ENCODE measurements around the gene CARM1.
"Not testable (repeated sequence)": the region's sequence is repeated elsewhere in the genome, so short reads cannot be mapped to it uniquely, and the experiment has no call there.

Gene CARM1

DNA sequence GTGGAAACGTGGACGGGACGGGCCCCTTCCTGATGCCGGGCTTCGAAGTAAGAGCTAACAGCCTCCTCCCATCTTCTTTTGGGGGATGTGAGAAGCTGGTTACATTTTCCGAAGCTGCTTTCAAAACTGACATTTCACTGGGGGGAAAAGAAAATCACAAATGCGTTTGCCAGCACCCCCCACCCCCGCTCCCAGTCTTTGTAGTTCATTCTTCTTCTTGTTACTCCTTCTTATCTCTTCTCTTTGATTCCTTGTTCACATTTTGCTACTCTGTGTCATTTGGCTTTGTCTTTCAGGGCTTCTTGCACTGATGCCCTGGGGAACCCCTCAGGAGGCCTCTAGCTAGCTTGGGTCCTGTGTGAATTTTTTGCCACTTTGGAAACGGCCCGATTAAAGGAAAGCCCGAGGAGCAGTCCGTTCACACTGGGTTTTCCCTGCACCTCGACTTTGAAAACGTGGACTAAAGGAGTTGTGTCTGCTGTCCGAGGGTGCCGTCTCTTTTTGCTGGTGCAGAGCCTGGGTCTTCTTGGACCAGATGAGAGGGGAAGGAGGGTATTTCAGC lies 1.3 kb downstream of the CARM1 start:
- DNase-seq (ENCODE audit: low read depth in 2 of 2), result no peak

DNA sequence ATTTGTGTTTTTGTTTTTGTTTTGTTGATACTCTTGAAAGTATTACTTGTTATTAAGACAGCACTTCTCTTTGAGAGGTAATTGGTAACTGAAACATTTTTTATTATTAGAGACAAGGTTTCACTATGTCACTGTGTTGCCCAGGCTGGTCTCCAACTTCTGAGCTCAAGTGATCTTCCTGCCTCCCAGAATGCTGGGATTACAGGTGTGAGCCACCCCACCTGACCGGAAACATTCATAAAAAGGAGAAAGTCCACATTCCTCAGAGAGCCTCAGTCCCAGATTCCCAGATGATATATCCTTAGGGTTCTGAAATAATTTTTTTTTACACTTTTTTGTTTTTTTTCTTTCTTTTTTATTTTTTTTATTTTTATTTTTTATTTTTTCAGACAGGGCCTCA lies 2.7 kb downstream of the CARM1 start:
- no peak for DNase-seq (ENCODE audit: low read depth in 2 of 2)

DNA sequence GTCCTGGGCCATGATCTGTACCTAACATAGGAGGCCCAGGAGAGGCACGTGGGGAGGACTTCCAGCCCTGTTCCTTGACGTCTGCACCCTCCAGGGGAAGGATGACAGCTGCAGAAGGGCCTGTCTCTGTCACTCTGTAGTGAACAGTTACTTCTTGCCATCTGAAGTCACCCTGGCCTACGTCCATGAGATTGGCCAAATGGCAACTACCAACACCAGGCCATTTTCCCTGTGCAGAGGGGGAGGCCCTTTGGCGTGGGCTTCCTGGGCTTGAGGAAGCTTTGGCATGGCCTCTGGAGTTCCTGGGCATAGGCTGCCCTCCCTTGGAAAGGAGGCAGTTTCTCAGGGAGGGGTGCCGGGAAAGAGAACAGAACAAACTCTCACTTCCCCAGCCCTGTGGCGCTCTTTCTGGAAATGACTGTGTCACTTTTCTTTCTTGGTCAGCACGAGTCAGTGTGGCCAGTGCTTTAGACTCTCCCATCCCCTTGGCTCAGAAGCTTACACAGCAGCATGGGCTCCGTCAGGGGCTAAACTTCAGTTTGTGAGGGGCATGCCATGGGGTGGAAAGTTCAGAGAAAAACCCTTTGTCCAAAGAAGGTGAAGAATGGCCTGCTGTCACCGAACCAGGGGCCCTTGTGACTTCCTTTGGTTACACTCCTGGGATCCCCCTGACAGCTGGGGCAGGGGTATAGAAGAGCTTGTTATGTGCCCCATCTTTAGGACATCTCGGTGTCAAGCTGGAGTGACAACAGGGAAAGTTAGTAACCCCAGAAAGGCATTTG lies 5.3 kb downstream of the CARM1 start:
- DNase-seq (ENCODE audit: low read depth in 2 of 2), result no peak

DNA sequence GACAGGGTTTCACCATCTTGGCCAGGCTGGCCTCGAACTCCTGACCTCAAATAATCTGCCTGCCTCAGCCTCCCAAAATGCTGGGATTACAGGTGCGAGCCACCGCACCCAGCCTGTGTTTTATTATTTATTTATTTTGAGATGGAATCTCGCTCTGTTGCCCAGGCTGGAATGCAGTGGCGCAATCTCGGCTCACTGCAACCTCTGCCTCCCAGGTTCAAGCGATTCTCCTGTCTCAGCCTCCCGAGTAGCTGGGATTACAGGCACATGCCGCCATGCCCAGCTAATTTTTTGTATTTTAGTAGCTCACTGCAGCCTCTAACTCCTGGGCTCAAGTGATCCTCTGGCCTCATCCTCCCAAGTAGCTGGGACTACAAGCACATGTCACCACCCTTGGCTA lies 6.3 kb downstream of the CARM1 start:
- DNase-seq (ENCODE audit: low read depth in 2 of 2), result not testable (repeated sequence)

DNA sequence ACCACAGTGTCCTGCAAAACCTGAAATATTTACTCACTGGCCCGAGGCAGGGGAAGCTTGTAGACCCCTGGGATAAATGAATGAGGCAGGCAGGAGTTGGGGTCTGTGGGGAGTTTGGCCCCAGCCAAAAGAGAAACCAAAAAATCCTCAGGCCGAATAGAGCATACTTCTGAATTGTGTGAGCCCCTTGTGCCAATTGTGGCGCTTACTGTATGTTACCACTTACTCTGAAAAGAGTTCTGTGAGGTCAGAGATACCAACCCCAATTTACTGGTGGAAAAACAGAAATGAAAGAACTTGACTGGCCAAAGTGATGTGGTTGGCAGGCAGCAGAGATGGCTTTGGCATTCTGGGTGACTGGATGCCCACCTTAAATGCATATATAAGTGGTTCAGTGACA lies 6.9 kb downstream of the CARM1 start:
- no peak for DNase-seq (ENCODE audit: low read depth in 2 of 2)

DNA sequence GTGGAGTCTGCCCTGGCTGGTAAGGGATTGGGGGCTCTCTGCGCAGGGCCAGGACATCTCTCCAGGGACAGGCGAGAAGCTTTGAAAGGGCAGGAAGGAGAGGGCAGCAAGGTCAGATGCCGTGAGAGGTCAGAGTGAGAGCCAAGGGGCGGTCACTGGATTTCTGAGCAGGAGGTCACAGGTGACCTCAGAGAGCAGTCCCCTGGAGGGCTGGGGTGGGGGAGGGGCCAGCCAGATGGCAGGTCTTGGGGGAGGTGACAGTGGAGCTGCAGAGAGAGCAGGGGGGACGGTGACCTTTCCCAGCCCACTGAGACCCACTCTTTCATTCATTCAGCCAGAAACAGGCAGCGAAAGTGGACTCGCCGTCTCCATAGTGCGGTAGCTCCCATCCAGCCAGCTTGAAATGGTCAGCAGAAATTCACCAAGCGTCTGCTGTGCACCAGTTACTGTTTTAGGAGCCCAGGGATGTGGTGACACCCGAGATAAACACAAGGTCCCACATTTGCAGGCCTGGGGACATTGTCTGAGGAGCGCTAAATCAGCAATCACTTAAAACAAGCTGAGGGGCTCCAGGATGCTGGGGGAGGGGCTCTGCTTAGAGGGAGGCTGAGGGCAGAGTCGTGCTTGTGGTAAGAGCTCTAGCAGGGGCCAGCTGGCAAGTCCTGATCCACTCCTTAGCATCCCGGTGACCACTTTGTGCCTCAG lies 10.2 kb downstream of the CARM1 start:
- no peak for DNase-seq (ENCODE audit: low read depth in 2 of 2)

DNA sequence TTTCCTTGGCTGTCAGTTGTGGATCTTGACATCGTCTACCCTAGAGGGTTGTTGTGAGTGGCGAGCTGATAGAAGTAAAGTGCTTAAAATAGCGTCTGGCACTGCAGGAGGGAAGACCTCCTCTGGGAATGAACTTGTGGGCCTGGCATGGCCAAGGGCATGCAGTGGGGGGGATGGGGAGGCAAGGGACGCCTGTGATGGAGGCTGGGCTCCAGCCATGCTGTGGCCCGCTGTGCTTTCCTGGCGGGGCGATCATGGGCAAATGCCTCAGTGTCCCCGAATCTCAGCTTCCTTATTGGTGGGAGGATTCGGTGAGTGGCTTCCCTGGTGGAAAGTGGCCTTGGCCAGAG lies 10.7 kb downstream of the CARM1 start:
- no peak for DNase-seq (ENCODE audit: low read depth in 2 of 2)

DNA sequence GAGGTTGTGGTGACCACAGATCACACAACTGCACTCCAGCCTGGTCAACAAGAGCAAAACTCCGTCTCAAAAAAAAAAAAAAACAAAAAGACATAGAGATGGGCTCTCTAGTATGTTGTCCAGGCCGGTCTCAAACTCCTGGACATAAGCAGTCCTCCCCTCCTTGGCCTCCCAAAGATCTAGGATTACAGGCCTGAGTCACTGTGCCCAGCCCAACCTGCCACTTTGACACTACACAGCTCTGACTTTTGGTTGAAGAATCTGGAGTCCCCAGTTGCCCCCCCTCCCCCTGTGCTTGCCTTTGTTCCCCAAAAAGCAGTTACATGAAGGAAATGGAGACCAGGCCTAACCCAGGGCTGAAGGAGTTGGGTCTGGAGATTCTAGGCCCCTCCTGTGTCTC lies 12.9 kb downstream of the CARM1 start:
- no peak for DNase-seq (ENCODE audit: low read depth in 2 of 2)

DNA sequence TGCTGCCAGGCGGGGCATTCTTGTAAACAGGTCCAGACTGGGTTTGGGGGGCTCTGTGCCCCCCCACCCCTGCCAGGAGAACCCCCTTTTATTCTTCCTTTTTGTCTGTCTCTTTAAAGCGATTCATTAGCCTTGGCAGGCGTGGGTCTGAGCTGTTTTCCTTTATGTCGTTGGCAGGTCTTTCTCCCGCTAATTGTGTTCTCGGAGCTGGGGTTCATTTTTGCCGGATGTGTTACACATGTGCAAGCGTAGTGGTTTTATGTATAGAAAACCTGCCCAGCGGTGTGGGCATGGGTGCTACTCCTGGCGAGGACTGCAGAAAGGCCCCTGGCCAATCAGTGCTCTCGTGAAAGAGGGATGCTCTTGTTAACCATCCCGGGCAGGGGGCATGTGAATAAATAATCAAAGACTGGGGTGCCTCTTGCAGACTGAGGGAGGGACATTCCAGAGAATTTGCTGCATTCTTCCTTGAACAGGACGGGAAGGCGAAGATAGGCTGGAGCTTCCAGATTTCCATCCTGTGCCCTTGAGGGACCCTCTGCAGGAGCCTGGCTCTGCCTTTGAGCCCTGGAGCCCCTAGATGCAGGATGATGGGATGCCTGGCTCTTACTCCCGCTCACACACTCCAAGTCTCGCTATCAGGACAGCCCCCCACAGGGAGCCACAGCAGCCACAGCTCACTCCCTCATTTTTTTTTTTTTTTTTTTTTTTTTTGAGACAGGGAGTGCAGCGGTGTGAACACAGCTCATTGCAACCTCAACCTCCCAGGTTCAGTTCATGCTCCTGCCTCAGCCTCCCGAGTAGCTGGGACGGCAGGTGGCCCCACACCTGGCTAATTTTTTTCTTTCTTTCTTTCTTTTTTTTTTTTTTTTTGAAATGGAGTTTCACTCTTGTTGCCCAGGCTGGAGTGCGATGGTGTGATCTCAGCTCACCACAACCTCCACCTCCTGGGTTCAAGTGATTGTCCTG lies 14.1 kb downstream of the CARM1 start:
- no peak for DNase-seq (ENCODE audit: low read depth in 2 of 2)

DNA sequence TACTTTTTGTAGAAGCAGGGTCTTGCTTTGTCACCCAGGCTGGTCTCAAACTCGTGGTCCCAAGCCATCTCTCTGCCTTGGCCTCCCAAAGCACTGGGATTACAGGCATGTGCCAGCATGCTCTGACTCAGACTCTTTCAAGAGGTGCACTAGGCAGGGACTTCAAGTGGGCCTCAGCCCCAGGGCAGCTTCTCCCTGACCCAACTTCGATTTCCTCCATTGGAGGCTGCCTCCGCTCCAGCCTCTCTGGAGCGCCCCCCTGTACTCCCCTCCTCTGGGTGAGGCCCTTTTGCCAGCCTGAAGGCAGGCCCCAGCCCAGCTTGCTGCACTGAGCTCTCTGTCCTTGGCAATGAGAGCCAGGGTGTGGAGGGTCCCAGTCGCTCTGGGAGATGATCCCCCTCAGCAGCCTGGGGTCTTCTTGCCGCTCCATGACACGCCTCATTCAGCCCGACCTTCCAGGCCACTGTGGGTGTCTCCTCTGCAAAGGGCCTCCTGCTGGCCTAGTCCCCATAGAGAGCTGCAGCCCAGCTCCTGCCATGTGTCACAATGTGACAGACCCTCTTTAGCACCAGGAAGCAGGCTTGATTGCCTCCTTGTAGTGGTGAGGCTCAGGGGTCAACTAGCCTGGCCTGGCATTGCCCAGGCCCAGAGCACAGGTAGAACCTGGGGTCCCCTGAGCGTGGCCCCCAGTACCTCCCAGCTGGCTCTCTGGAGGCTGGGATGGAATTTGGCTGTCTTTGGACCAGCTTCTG lies 16.4 kb downstream of the CARM1 start:
- DNase-seq (ENCODE audit: low read depth in 2 of 2), result no peak

DNA sequence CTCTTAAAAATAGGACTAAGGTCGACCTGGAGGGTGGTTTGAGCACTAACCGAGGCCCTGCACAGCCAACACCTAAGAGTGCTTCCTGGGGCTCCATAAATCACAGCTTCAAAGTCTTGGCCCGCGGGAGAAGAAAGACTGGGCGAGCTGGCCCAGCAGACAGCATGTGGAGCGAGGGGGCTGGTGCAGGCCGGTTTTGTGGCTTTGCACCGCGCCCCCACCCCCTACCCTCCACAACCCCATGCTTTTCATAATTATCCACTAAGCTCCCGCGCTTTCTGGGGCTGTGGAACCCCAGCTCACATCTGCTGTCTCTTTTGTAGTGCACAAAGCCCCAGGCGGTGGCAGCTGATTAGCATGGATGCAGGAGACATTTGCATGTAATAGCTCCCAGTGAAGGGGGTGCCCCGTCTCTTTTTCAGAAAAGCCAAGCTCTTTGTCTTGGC lies 17.1 kb downstream of the CARM1 start:
- no peak for DNase-seq (ENCODE audit: low read depth in 2 of 2)

DNA sequence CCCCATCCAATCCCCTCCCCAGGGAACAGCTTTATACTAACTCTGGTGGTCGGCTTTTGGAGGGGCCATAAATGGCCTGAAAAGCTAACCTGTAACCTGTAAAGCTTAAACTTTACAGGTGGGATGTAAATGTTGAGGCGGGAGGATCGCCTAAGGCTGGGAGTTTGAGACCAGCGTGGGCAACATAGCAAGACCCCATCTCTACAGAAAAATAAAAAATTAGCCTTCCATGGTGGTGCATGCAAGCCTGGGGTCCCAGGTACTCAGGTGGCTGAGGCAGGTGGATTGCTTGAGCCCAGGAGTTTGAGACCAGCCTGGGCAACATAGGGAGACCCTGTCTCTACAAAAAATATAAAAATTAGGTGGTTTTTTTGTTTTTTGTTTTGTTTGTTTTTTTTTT lies 18.5 kb downstream of the CARM1 start:
- no peak for DNase-seq (ENCODE audit: low read depth in 2 of 2)

DNA sequence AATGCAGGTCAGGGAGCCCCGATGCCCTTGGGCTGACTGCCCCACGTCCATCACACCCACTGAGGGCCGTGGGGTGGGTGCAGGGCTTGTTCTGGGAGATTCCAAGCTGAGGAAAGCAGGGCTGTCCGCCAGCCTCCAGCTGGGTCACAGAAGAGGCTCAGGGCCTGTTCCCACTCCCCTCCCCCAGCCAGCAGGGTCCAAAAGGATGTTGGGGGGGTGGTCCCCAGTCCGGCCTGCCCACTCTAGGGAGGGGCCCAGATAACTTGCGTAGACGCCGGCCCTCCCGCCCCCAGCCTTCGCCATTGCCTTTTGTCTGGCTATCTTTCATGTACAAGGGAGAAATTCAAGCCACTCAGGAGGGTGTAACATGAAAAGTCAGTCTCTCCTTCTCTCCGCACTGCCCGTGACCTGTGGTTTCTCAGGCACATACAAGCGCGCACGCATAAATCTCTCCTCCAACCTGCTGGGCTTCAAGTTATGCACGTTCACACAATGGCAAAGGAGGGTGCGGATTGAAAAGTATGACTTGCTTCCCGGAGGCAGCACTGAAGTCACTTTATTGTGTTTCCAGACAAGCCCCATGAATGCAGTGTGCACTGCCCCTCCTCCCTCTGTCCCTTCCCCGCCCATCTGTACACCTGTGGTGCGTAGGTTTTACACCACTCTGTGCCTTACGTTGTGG lies 20.2 kb downstream of the CARM1 start:
- DNase-seq (ENCODE audit: low read depth in 2 of 2), result no peak

DNA sequence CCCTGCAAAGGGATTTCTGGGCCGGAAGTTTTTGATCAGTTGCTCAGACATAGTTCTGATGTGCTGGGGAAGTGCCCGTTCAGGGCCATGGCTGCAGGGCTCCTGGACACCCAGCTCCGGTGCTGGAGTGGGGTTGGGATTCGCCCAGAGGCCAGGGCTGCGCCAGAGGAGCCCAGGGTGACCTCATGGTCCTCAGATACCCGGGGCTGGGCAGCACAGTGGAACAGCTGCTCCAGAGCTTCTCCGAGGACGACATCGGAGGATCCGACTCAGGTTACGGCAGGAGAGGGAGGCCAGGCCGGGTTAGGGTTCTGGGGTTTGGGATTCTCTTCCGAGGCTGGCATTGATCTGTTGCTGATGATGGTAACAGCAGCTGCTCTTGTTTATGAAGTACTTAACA lies 20.9 kb downstream of the CARM1 start:
- no peak for DNase-seq (ENCODE audit: low read depth in 2 of 2)

DNA sequence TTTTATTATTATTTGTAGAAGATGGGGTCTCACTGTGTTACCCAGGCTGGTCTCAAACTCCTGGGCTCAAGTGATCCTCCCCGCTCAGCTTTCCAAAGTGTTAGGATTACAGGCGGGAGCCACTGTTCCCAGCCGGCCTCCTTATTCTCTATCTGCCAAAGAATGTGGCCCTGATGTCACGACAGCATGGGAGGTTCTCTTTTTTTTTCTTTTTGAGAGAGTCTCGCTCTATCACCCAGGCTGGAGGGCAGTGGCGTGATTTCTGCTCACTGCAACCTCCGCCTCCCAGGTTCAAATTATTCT lies 23.5 kb downstream of the CARM1 start:
- DNase-seq (ENCODE audit: low read depth in 2 of 2), result no peak

DNA sequence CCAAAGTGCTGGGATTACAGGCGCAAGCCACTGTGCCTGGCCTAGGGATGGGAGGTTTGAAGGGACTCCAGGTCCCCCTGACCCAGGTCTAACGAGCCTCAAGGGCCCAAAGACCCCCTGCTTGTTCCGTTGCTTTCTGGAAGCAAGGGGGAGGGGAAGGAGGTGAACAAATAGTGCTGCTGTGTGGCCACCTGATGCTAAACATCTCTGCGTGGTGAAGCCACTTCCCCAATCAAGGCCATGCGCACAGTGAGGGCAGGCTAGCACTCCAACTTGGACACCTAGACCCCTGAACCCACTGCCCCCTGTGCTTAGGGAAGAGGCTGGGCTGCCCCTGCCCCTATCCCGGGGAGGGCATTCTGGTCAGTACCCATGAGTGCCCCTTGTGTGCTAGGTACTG lies 24.0 kb downstream of the CARM1 start:
- DNase-seq (ENCODE audit: low read depth in 2 of 2), result no peak

DNA sequence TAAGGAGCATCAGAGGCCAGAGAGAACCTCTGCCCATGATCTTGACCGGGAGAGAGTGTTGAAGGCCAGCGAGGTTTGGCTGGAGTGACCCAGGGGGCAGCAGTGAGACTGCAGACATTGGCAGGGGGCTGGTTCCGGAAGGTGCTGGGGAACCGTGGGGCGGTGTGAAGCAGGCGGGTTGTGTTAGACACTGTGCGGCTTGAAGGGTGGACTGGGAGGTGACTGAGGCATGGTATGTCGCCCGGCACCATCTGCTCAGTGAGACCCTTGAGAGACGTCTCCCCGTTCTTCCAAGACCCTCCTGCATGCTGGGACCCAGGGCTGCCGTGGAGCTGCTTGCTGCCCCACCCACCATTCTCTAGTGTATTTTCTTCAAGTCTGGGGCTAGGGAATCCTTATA lies 24.6 kb downstream of the CARM1 start:
- no peak for DNase-seq (ENCODE audit: low read depth in 2 of 2)

DNA sequence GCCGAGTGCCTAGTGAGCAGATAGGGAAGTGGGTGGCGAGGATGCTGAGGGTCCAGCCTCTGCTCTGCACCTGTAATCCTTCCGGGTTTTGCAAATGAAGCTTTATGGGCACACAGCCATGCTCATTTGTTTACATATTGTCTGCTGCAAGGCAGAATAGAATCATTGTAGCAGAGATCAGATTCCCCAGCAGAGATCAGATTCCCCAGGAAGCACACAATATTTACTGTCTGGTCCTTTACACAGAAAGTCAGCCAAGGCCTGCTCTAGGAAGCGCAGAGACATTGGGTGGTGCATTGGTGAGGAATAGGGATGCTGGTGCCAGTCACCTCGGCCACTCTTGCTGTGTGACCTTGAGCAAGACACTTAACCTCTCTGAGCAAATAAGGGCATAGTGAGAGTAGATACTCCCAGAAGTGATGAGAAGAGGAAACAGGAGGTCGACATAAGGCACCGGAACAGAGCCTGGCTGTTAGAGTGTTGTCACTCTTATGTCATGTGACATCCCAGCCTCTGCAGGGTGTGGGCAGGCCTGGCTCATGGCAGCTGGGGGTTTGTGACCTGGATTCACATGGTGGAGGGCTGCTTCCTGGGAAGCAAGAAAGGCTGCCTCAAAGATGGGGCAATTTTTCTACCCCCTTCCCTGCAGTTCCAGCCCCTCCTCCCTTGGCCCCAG lies 25.6 kb downstream of the CARM1 start:
- no peak for DNase-seq (ENCODE audit: low read depth in 2 of 2)

DNA sequence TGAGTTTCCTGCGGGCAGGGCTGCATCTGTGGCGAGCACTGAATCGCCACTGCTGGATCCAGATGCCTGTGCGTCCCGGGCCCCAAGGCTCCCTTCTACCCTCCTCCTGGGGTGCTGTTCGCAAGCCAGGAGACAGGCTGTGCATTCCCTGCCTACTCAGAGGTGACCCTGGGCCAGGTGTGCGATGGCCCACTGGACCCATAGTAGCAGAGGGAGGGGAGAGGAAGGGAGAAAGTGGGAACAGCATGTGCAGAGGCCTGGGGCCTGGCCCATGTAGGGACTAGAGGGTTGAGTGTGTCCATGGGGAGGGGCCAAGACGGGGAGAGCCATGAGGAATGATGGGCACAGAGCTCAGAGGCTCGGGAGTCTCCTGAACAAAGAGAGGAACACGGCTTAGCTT lies 27.3 kb downstream of the CARM1 start:
- no peak for DNase-seq (ENCODE audit: low read depth in 2 of 2)

DNA sequence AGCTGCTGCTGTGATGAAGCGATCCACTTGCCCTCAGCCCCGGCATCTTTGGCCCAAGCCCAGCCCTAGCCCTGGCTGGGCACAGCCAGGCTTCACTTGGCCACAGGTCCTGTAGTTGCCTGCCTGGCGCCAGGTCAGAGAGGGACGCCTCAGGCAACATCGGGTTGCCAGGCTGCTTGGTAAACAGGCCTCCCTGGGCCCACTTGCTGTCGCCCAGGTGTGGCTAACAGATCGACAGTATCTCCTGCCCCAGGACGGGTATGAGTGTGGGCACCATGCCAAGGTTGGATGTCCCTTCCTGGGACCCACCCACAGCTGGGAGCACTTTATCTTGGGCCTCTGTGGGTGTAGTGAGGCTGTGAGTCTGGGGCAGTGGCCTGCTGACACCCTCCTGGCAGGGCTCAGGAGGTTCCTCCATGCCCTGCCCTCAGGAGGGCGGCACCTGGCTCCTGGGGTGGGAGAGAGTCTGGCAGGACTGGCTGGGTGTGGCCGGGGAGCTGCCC lies 27.8 kb downstream of the CARM1 start:
- DNase-seq (ENCODE audit: low read depth in 2 of 2), result no peak

Data from stimulated activated CD4-positive, alpha-beta T cell treated with anti-CD3 and anti-CD28 coated beads, Interleukin-1b, Interleukin-23, amount 100 ng/mL, for 1 hour (primary cell).